Islet precursor cell (in vitro differentiated cells): ENCODE measurements around the gene CEP131.

ENCODE experiments used
- DNase-seq: peaks from one replicate; pipeline ENCODE4 v3.0.0-alpha.2; 2018

CEP131 gene

DNA sequence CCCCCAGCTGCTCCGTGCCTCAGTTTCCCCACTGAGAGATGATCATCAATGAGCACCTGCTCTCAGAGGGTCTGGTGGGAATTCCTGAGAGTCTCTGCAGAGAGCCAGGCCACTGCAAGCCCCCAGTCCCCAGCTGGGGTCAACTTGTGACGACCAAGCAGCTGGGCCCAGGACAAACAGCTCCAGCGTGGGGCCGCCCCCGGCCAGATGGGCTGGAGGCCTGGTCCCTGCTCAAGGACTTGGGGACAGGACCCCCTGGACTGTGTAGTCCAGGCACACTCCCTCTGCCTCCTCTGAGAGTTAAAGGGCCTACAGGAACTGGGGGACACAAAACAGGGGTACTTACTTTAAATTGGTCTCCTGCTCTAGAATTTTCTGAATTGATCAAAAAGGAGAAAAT, 40.2 kb downstream of the CEP131 start:
- no peak for DNase-seq

DNA sequence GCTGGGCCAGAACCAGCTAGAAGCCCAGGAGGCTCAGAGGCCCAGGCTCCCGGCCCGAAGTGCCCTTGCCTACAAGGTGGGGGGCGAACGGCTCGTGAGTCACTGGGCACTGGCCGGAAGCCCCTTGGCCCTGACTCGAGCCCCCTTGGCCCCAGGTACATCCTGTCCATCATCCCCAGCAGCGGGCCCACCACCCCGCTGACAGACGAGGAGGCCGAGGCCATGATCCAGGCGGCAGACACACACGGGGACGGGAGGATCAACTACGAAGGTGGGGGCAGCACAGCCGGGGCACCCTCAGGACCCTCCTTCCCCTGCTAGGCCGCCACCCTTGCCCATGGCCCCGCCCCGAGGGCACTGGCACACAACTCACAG, 41.0 kb downstream of the CEP131 start:
- DNase-seq: no peak

DNA sequence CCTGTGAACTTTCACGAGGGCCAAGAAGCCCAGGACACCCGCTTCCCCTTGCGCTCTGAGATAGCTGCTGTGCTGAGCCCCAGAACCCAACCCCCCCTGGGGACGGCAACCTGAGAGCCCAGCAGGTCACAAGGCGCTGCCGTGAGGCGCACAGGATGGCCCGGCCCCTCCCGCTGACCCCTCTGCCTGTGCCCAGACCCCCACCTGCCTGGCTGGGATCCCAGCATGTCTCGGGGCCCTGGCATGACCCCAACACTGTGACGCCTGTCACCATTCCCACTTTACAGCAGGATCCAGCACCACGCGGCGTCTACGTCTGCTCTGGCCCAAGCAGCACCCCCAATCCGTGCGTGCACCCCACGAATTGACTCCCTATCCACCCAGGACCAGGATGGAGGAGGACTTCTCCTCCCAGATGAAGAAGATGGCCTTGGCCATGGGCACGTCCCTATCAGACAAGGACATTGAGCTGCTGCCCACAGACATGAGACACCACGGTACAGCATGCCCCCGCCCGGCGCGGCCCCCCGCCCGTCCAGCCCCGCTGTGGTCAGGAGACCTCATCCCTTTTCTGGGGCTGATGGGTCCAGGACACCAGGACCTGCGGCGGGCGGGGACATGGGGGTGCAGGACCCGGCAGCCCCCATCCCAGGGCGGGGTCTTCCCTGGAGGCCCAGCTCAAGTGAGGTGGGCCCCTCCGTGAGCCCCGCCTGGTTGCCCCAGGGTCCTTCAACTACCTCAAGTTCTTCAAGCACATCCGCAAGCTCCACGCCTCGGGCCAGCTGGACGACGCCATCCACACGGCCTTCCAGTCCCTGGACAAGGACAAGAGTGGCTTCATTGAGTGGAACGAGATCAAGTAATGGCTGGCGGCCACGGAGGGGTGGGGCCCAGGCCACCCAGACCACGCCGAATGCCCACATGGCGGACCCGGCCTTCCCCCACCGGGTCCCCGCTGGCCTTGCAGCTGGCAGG, 41.6 kb downstream of the CEP131 start:
- no peak for DNase-seq

DNA sequence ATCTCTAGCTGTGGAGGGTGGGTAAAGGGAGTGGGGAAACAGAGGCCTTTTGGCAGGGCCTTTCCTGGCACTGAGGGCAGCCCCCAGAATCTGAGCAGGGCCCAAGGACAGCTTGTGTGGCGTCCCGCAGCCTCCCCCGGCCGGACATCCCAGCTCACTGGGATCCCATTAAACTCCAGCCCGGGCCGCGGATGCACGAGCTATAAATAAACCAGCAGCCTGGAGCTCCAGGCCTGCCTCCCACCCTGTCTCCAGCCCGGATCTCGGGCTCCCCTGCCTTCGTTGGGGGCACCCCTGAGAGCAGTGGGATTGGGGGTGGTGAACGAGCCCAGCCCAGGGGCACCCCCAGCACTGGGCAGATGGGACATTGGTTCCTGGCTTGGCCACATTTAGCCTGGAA, 42.9 kb downstream of the CEP131 start:
- no peak for DNase-seq

DNA sequence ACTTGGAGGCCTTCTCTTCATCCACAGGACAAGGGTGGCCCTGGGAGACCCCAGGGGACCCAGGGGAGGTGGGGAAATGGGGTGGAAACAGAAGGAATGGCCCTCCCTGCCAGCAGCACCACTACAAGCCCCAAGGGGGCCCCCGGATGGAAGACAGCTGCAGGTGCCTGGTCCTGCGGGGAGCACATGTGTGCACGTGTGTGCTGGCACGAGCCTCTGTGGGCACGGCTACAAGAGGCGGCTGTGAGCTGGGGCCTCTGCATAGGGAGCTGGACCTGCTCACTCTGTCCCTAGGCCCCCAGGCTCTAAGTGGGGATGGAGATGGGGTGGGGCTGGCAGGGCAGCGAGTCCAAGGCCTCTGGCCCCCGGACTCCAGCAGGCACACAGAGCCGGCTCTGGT, 43.5 kb downstream of the CEP131 start:
- no peak for DNase-seq

DNA sequence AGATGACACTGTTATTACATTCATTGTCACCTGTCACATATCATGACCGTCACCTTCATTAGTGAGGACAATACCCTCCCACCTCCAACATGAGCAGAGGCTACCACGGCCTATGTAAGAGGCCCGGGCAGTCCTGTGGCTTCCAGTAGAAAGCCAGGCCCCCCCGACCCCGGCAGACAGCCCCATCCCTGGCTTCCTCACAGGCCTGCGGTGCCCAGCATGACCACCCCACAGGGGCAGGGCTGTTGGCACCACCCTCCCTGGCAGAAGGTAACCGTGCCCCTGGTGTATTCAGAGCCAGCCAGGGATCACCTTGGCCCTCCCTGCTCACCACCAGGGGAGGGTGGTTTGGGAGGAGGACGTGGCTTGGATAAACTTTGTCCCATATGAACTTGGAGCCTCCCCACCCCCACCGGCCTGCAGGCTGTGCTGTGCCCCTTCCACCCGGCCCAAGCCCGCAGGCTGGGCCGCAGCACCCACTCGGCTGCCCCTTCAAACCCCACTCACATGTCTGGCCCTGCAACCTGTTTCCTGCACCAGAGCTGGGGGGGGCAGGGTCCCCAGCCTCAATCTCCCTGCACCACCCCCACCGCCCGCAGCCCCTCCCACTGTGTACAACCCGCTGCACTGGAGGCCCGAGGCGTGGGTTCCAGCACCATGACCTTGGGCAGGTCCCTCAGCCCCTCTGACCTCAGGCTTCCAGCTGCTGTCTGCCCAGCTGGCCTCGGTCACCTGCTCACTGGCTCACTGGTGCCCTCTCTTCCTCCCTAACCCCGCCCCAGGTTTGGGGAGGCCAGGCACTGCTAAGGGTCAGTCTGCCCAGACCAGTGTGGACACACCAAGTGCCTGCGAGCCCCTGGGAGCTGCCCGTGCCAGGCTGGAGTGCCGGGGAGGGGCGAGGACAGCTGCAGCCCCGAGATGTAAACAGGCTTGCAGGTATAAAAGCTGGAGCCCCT, 44.4 kb downstream of the CEP131 start:
- no peak for DNase-seq

DNA sequence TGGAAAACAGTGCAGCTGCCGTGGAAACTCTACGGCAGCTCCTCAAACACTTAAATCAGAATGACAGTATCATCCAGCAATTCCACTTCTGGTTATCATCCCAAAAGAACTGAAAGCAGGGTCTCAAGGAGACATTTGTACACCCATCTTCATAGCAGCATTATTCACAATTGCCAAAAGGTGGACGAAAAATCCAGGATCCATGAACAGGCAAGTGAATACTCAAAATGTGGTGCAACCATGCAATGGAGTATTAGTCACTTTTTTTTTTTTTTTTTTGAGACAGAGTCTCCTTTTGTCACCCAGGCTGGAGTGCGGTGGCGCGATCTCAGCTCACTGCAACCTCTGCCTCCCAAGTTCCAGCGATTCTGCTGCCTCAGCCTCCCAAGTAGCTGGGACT, 46.1 kb downstream of the CEP131 start:
- no peak for DNase-seq

DNA sequence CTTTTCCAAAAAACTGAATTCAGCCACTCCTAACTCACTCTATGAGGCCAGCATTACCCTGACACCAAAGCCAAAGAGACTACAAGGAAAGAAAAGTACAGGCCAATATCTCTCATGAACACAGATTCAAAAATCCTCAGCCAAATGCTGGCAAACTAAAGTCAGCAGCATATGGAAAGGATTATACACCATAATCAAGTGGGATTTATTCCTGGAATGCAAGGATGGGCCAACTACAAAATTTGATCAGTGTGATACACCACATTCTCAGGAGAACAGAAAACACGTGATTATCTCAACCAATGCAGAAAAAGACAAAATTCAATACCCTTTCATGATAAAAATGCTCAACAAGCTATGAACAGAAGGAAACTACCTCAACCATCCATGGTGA, 49.0 kb downstream of the CEP131 start:
- no peak for DNase-seq

DNA sequence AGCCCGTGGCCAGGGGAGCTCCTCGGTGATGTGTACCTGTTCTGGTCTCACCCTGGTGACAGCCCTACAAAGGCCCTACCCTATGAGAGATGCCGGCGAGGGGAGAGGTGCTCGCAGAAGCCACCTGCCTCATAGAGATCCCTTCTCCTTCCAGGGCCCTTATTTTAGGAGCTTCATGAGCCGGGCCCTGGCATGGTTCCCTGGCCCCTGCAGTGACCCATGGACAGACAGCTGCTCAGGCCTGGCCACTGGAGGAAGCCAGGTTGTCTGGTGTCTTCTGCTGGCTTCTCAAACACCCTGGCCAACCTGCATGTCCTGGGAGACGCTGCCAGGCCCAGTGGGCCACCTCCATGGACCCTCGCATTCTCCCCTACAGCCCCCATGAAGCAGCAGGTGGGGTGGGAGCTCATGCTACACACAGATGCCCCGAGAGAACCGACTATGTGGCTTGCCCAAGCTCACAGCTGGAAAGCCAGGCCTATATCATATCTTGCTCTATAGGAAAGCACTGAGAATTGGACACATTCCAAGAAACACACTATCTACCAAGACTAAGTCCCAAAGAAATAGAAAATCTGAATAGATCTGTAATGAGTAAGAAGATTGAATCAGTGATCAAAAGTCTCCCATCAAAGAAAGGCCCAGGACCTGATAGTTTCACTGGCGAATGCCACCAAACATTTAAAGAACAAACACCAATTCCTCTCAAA, 49.6 kb downstream of the CEP131 start:
- DNase-seq: no peak

DNA sequence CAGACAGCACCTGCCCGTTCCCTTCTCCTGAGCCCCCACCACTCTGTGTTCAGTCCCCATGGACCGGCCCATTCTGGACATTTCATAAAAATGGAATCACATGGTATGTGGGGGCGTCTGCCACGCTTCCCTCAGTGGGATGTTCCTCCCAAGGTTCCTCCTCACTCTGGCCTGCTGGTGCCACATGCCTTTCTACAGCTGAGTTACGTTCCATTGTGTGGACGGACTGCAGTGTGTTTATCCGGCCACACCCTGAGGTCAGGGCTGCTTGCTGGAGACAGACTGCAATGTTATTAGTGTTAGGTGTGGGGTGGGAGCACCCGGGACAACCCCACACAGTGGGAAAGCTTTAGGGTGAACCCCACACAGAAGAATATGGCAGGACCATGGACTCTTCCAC, 50.8 kb downstream of the CEP131 start:
- DNase-seq: no peak

DNA sequence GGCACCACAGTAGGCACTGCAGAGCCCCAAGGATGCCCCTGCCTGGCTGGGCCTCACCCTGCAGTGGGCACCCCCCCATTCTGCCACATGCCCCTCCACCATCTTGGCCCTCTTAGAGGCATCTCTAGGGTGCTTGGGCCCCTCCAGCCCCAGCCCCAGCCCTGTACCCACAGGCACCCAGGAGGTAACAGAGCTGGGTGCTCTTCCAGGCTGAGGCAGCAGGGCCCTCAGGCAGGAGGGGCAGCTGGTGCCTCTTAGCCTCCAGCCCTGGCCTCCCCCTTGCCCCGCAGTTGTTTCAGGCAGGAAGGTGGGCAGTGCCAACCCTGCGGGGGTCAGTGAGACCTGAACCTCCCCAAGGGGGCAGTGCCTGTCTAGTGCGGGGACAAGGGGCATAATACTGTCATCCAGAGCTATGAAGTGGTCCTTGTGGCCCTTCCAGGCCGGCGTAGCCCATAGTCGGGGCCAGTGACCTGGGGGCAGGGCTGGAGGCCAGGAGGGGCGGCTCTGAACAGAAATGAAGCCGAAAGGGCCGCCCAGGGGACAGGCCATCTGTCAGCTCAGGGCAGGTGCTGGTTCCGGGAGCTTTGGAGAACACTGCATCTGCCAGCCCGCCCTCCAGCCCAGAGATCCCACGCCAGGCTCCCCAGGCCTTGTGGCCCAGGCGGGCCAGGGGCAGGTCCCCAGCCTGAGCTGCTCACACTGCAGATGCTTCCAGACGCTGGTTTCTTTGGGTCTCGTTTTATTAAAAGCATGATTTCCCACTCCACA, 51.9 kb downstream of the CEP131 start:
- DNase-seq: no peak

DNA sequence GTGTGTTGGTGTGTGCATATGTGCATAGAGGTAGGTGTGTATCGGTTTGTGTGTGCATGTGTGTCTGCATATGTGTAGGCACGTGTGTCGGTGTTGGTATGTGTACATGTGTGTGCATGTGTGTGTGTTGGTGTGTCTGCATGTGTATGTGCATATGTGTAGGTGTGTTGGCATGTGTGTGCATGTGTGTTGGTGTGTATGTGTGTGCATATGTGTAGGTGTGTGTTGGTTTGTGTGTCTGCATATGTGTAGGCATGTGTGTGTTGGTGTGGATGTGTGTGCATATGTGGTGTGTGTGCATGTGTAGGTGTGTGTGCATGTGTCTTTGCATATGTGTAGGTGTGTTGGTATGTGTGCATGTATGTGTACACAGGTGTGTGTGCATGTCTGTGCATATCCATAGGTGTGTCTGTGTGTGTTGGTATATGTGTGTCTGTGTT, 52.9 kb downstream of the CEP131 start:
- no peak for DNase-seq

DNA sequence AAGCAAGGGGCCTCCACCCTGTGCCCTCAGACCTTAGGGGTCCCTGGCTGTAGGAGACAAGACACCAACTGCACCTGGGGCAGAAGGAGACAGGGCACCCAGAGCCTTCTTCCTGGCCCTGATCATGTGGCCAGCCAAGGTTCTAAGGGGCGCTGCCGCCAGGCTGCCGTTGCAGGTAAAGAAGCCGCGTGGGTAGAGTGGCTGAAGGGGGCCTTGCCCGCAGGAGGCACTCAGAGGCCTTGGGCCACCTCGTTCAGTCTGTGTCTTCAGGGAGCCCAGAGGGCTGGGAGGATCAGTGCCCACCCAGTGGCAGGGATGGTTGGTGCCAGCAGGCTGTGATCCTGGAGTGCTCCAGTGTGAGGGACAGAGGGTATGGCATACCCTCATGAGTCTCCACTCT, 55.1 kb downstream of the CEP131 start:
- DNase-seq: no peak

DNA sequence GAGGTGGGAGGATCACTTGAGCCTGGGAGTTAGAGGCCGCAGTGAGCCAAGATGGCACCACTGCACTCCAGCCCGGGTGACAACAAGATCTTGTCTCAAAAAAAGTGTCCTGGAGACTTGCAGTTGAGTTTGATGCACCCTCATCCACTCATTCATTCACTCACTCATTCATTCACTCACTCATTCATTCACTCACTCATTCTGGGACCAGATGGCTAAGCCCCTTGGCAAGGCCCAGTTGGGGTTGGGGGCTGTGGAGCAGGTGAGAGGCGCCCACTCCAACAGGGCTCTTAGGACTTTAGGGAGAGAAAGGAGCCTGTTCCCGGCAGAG, 55.6 kb downstream of the CEP131 start:
- DNase-seq: no peak

DNA sequence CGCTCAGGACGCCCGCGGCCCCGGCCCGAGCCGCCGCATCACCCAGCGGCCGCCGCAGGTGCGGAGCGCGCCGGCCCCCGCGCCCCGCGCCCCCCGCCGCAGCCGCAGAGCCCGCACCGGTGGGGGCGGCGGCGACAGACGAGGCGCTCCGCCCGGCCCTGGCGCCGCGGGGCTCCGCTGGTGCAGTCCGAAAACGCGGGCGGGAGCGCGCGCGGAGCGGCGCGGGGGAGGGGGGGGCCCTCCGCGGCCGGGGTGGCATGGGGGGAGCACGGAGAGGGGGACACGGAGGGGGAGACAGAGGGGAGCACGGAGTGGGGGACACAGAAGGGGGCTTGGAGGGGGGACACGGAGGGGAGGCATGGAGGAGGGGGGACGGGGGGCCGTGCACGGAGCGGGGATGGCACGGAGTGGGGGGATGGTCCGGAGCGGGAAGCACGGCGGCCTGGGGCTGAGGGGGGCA, 56.7 kb downstream of the CEP131 start, which contains the start of gene AATK:
AATK (minus strand) TSS at position 189 of the 460 bp plus-strand sequence. CDS start 229 bp downstream, outside the sequence.
- DNase-seq: no peak

DNA sequence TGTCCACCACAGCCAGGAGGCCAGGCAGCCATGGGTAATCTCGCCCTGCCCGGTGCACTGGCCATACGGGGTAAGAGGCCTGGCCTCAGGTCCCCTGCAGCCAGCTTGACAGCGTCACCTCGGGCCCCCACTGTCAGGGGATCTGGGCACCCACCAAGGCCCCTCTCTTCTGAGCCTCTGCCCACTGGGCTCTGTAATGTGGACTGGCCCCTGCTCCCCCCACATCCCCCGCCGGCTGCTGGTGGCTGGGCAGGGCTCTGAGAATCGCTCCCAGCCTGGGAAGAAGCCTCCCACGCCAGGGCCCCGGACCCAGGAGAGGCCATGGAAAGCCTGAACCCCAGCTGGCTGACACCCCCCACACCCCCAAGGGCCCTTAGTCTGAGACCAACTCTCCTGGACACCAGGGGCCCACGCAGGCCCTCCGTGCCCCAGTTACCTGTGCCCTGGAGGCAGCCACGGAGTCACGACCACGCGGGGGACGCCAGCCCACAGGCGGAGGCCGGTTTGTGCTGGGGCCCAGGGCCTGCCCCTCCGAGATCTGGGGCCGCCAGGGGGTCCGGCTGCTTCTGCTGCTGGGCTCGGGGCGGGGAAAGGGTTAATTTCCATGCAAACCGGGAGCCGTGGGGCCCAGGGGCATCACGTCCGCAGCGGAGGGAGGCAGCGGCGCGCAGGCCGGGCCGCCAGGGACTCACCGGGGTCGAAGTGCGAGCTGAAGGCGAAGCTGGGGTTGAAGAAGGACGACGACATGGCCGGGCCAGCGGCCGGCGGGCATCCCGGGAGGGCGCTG, 57.3 kb downstream of the CEP131 start, which contains the start of gene PVALEF:
PVALEF (plus strand) TSS at position 262 of the 787 bp plus-strand sequence. CDS start 15,720 bp downstream, outside the sequence.
- DNase-seq: no peak

DNA sequence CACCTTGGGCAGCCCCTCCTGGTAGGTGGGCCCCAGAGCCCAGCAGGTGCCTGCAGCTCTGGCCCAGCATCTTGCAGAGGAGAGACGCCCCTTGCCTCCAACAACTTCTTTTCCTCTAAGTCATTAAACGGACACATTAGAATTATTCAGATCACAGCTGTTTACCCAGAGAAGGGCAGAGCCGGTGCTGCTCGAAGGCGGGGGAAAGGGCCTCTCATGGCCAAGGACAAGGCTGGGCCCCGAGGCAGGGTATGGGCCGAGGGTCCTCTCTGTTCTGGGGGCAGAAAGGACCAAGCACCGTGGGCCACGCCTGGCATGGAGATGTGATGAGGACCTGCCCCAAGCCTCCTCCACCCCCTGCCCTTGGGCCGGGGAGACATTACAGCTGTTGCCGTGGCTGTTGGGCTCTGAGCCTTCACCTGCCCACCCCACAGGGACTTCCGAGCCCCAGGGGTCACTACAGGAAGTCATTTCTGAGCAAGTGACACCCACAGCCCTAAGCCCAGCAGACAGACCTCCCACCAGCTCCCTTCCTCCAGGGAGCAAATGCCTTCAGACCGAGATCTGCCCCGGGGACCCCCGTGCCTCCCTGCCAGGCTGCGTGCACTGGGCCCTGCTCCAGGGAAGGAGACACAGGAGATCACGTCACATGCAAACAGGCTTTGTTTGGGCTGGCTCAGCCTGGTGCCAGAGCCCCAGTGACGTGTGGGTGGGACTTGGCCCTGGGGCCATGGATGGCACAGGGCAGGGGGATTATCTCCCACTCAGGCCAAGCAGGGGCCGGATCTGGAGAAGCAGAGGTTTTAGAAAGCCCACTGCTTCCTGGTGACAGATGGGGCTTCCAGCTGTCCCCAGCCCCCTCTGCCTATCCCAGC, 58.2 kb downstream of the CEP131 start:
- DNase-seq: no peak

DNA sequence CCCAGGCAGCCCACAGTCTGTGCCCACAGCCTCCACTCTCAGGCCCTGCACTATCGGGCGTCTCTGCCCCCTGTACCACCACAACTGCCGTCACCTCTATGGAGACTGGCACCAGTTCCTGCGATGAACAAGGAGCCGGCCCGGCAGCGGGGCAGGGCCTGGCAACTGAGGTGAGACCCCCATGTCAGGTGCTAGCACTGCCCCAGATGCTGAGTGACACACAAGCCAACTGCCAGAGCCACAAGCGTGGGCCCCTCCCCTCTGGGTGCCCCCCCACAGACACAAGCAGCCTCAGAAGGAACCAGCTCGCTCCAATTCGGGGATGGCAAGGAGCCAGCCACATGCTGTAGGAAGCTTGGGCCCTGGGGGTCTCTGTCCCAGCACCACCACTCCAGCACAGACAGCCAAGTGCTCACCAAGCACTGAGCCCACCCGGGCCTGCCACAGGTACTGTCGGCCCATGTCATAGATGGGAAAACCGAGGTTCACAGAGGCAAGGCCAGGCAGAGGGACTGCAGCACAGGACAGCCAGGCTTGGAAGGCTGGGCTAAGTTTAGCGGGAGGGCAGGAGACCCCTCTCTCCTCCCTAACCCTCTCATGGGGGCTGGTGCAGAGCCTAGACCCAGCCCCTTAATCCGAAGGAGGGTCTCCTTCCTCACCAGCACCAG, 58.9 kb downstream of the CEP131 start:
- no peak for DNase-seq

DNA sequence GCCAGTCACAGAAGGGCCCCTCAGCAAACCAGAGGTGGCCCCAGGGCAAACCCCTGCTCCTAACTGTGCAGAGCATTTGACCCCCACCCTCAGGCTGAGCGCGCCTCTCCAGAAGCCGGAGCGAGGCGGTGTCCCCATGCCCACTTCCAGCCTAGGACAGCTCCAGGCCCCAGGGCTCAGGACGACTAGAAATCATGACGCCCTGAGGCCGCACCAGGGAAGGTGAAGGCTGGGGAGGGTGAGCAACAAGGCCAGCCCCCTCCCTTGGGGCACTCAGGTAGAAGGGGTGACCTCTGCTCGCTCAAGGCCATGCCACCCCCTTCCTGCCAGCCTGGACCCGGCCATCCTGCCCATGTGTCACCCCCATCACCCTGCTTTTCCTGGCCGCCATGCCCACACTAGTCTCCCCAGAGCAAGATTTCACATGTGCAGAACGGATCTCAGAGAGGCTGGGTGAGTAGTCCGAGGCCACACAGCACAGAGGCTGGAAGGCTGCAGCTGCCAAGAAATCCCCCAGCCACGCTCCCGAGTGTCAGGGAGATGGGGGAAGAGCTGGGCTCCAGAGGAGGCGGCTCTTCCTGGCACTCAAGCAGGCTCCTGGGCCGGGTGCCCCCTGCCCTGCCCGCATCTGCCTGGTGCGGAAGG, 59.6 kb downstream of the CEP131 start:
- DNase-seq: no peak
